Kidney (tissue), 14 donors: Measurements from ENCODE around the gene CD248. TPM values are rescaled to one million over a fixed set of nuclear protein-coding genes. Genes with fewer than 3 reads are reported as not detected.

ENCODE experiments used
- DNase-seq, 5 donors: peaks; one replicate each; pipeline ENCODE4 v3.0.0-alpha.2; 2013 to 2020
- FAIRE-seq: peaks from 2 replicates; lab custom pipeline; 2012; peaks lifted over from hg19 to GRCh38; lab: Jason Lieb, UNC
- H3K27ac ChIP-seq, 2 donors: one replicate each; pipeline ENCODE4 v1.7.0; 2013; ENCODE audit warnings: low read depth in 2 of 2, low read length in 2 of 2, inconsistent platforms in 1 of 2
- H3K27me3 ChIP-seq: one replicate; pipeline ENCODE4 v1.7.1; 2013; ENCODE audit warnings: low read length, inconsistent platforms; ENCODE audit not compliant: control insufficient read depth, insufficient read depth
- H3K36me3 ChIP-seq, 3 donors: one replicate each; pipeline versions ENCODE4 v1.7.0 to v1.7.1; 2013; ENCODE audit warnings: low read length in 3 of 3, control low read depth in 1 of 3, inconsistent platforms in 1 of 3; ENCODE audit not compliant: insufficient read depth in 3 of 3, control insufficient read depth in 2 of 3
- H3K4me1 ChIP-seq, 3 donors: one replicate each; pipeline versions ENCODE4 v1.7.0 to v1.7.1; 2013; ENCODE audit warnings: low read length in 3 of 3, inconsistent platforms in 1 of 3, low read depth in 1 of 3; ENCODE audit not compliant: control insufficient read depth in 2 of 3, insufficient read depth in 2 of 3
- H3K4me3 ChIP-seq, 3 donors: one replicate each; pipeline versions ENCODE4 v1.7.0 to v1.8.1; 2013; ENCODE audit warnings: low read length in 3 of 3, control low read depth in 1 of 3, inconsistent platforms in 1 of 3
- H3K9ac ChIP-seq, 3 donors: one replicate each; pipeline versions ENCODE4 v1.7.0 to v1.7.1; 2013; ENCODE audit warnings: low read length in 3 of 3, control low read depth in 1 of 3, inconsistent platforms in 1 of 3
- H3K9me3 ChIP-seq, 3 donors: one replicate each; pipeline versions ENCODE4 v1.7.0 to v1.7.1; 2013; ENCODE audit warnings: low read length in 3 of 3, control low read depth in 1 of 3, inconsistent platforms in 1 of 3; ENCODE audit not compliant: control insufficient read depth in 2 of 3, insufficient read depth in 1 of 3
- intact Hi-C: fragments of 100-400 bp; cut with DNase I; formaldehyde crosslinking; loops from one replicate; pipeline ENCODE4 v1.11.1; 2022
- polyA plus RNA-seq: library from polyadenylated mRNA; stranded (reverse); fragments of 350-450 nt; fragmentation: Illumina TruSeq; extraction: RNeasy Lipid Tissue Mini Kit (QIAGEN cat#74804); gene quantifications from one replicate; pipeline ENCODE4 v1.2.3, GENCODE V29; 2014; ENCODE audit warnings: low read depth, low replicate concordance; ENCODE audit not compliant: insufficient read depth
- total RNA-seq: library from RNA; stranded (reverse); fragmentation: NEBNext Ultra II Directional; extraction: Animal tissue kit (Norgen Biotek cat#: 25700); gene quantifications from one replicate; pipeline ENCODE4 v1.2.1, GENCODE V29; 2021
- TF ChIP-seq, protein P1 (sequence below): IDR thresholded peaks from 3 replicates; pipeline ENCODE4 v1.5.1; 2012; ENCODE audit warnings: mild to moderate bottlenecking, moderate library complexity, borderline replicate concordance; ENCODE audit not compliant: insufficient read depth; ENCODE audit errors: extremely low read depth
- donor health status: control.
- donor health status: control.
- donor health status: control.
- donor health status: control.
- donor health status: control.
- donor health status: DM: yes; HTN: yes; CAD: no.
- donor health status: Normal renal cell carcinoma (clear cell type).

Gene CD248
- total and polyA plus RNA-seq, 2 donors from 2014 or later, result 14.8 to 22.9 TPM

DNA sequence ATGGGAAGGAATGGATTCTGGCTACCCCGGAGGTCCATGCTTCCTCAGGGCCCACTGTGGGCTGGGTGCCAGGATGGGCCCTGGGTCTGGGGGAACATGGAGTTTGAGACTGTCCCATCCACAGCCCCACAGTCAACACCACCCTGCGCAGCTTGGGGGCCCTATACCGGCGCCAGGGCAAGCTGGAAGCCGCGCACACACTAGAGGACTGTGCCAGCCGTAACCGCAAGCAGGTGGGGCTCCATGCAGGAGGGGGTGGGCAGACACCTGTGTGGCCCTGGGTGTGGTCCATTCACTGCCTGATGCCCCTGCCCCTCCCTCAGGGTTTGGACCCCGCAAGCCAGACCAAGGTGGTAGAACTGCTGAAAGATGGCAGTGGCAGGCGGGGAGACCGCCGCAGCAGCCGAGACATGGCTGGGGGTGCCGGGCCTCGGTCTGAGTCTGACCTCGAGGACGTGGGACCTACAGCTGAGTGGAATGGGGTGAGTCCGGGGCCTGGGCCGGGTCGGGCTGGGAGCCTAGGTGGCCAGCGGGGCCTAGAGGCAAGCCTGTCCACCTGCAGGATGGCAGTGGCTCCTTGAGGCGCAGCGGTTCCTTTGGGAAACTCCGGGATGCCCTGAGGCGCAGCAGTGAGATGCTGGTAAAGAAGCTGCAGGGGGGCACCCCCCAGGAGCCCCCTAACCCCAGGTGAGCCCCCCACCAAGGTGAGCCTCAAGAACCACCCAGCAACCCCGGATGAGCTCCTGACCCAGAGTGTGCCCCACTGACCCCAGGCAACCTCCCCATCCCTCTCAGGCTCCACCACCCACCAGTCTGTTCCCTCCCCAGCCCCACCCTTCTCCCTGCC lies 51.1 kb downstream of the CD248 start:
- H3K27ac ChIP-seq, result no peak overlapping the region
- H3K27me3 ChIP-seq, result no peaks in the 10 kb centered on the region
- no peak overlapping the region for H3K4me3 ChIP-seq
- DNase-seq, result peak in 2 of 5 donors; percentile 72 to 81
- H3K9ac ChIP-seq, result no peak overlapping the region
- H3K9me3 ChIP-seq, result no peaks in the 10 kb centered on the region
- peaks cover 0 to 13% (median 6%) of the 10 kb centered on the region in 3 donors for H3K4me1 ChIP-seq
- H3K36me3 ChIP-seq, result peaks cover 0 to 7% (median 2%) of the 10 kb centered on the region in 3 donors
- TF ChIP-seq, protein P1, sequence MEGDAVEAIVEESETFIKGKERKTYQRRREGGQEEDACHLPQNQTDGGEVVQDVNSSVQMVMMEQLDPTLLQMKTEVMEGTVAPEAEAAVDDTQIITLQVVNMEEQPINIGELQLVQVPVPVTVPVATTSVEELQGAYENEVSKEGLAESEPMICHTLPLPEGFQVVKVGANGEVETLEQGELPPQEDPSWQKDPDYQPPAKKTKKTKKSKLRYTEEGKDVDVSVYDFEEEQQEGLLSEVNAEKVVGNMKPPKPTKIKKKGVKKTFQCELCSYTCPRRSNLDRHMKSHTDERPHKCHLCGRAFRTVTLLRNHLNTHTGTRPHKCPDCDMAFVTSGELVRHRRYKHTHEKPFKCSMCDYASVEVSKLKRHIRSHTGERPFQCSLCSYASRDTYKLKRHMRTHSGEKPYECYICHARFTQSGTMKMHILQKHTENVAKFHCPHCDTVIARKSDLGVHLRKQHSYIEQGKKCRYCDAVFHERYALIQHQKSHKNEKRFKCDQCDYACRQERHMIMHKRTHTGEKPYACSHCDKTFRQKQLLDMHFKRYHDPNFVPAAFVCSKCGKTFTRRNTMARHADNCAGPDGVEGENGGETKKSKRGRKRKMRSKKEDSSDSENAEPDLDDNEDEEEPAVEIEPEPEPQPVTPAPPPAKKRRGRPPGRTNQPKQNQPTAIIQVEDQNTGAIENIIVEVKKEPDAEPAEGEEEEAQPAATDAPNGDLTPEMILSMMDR, result no peak
- intact Hi-C loops, result no loop called here
- FAIRE-seq, result no peak

DNA sequence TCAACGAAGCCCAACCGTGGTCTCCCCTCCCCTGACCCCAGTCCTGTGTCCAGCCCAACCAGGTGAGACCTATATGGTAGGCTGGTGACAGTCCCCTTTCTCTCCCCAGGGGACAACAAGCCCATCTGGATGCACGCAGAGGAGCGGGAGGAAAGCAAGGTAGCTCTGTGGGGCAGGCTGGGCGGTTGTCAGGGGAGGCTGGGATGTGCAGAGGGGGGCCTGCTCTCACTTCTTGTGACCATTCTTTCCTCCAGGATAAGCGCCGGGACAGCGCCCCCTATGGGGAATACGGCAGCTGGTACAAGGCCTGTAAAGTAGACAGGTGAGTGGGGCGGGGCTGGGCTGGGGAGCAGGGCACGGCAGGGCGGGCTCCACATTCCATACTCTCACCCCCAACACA lies 51.9 kb downstream of the CD248 start:
- intact Hi-C loops, result no loop called here
- TF ChIP-seq, protein P1, result no peak
- Histone ChIP-seq H3K36me3 (peaks cover 2 to 7% (median 4%) of the 10 kb centered on the region in 3 donors), H3K4me1 (peaks cover 0 to 13% (median 5%) of the 10 kb centered on the region in 3 donors), H3K9ac (no peak overlapping the region), H3K4me3 (no peak overlapping the region), H3K27me3 (no peaks in the 10 kb centered on the region), H3K9me3 (no peaks in the 10 kb centered on the region), H3K27ac (no peak overlapping the region)
- FAIRE-seq, result no peak
- DNase-seq, result peak in 1 of 5 donors; percentile 61

Other genes starting within 250 kb of the CD248 start
- 91.8 TPM for gene PACS1, start 246.8 kb downstream of the CD248 start, total RNA-seq
- 23.7 TPM for gene PACS1, start 246.8 kb downstream of the CD248 start, polyA plus RNA-seq
- gene KLC2, start 59.3 kb downstream of the CD248 start, total RNA-seq, result 30.6 TPM
- gene KLC2, start 59.3 kb downstream of the CD248 start, polyA plus RNA-seq, result 16.2 TPM
- gene RAB1B, start 48.4 kb downstream of the CD248 start, total RNA-seq, result 153 TPM
- gene RAB1B, start 48.4 kb downstream of the CD248 start, polyA plus RNA-seq, result 197 TPM
- 0.63 TPM for gene CNIH2, start 38.9 kb downstream of the CD248 start, total RNA-seq
- gene CNIH2, start 38.9 kb downstream of the CD248 start, polyA plus RNA-seq, result not detected
- 92.1 TPM for gene YIF1A, start 27.9 kb downstream of the CD248 start, total RNA-seq
- 115 TPM for gene YIF1A, start 27.9 kb downstream of the CD248 start, polyA plus RNA-seq
- 0.19 TPM for gene TMEM151A, start 25.1 kb downstream of the CD248 start, total RNA-seq
- not detected for gene TMEM151A, start 25.1 kb downstream of the CD248 start, polyA plus RNA-seq
- 9.2 TPM for gene RIN1, start 19.4 kb upstream of the CD248 start, total RNA-seq
- gene RIN1, start 19.4 kb upstream of the CD248 start, polyA plus RNA-seq, result 2.3 TPM
- gene BRMS1, start 28.1 kb upstream of the CD248 start, total RNA-seq, result 32.8 TPM
- 69.7 TPM for gene BRMS1, start 28.1 kb upstream of the CD248 start, polyA plus RNA-seq
- 21.7 TPM for gene B4GAT1, start 30.6 kb upstream of the CD248 start, total RNA-seq
- 59.9 TPM for gene B4GAT1, start 30.6 kb upstream of the CD248 start, polyA plus RNA-seq
- gene SLC29A2, start 54.7 kb upstream of the CD248 start, total RNA-seq, result 10.4 TPM
- gene SLC29A2, start 54.7 kb upstream of the CD248 start, polyA plus RNA-seq, result 17.5 TPM
- 0.19 TPM for gene NPAS4, start 104.0 kb upstream of the CD248 start, total RNA-seq
- gene NPAS4, start 104.0 kb upstream of the CD248 start, polyA plus RNA-seq, result not detected
- 34.1 TPM for gene MRPL11, start 121.8 kb upstream of the CD248 start, total RNA-seq
- gene MRPL11, start 121.8 kb upstream of the CD248 start, polyA plus RNA-seq, result 97.3 TPM
- 8.1 TPM for gene PELI3, start 149.9 kb upstream of the CD248 start, total RNA-seq
- 9.1 TPM for gene PELI3, start 149.9 kb upstream of the CD248 start, polyA plus RNA-seq
- 41.7 TPM for gene DPP3, start 163.4 kb upstream of the CD248 start, total RNA-seq
- 32.9 TPM for gene DPP3, start 163.4 kb upstream of the CD248 start, polyA plus RNA-seq
- gene BBS1, start 193.6 kb upstream of the CD248 start, total RNA-seq, result 85.4 TPM
- gene BBS1, start 193.6 kb upstream of the CD248 start, polyA plus RNA-seq, result 30.1 TPM
- gene ZDHHC24, start 229.0 kb upstream of the CD248 start, total RNA-seq, result 18.7 TPM
- gene ZDHHC24, start 229.0 kb upstream of the CD248 start, polyA plus RNA-seq, result 13.2 TPM
- 0.16 TPM for gene ACTN3, start 229.9 kb upstream of the CD248 start, total RNA-seq
- gene ACTN3, start 229.9 kb upstream of the CD248 start, polyA plus RNA-seq, result not detected